ENCODE data around the gene OPRD1.

DNA sequence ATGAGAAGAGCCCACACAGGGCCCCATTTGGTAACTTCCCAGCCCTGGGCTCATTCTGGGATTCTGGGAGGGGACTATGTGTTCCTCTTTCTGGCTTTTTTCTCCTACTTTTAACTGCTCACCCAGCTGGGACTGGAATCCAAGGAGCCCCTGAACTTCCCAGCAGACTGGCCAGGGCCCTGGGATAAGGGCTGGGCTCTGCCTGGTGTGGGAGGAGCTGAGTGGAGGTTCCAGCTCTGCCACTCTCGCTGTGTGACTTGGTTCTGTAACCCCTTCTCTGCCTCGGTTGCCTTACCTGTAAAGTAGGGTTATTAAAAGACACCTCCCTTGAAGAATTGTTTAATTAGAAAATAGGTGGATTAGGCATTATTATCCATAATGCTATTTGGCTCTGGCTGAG is 82.8 kb downstream of the OPRD1 start:
- TF ChIP-seq, protein P1, sequence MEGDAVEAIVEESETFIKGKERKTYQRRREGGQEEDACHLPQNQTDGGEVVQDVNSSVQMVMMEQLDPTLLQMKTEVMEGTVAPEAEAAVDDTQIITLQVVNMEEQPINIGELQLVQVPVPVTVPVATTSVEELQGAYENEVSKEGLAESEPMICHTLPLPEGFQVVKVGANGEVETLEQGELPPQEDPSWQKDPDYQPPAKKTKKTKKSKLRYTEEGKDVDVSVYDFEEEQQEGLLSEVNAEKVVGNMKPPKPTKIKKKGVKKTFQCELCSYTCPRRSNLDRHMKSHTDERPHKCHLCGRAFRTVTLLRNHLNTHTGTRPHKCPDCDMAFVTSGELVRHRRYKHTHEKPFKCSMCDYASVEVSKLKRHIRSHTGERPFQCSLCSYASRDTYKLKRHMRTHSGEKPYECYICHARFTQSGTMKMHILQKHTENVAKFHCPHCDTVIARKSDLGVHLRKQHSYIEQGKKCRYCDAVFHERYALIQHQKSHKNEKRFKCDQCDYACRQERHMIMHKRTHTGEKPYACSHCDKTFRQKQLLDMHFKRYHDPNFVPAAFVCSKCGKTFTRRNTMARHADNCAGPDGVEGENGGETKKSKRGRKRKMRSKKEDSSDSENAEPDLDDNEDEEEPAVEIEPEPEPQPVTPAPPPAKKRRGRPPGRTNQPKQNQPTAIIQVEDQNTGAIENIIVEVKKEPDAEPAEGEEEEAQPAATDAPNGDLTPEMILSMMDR (IDR thresholded peaks at IDR 0.05), result no peak
- no peak for TF ChIP-seq POLR2A (IDR thresholded peaks at IDR 0.05)

All from testis (tissue), 2 donors.